ENCODE measurements around the gene PTPMT1. TPM values are rescaled to one million over a fixed set of nuclear protein-coding genes. Genes with fewer than 3 reads are reported as not detected.

Gene PTPMT1, protein sequence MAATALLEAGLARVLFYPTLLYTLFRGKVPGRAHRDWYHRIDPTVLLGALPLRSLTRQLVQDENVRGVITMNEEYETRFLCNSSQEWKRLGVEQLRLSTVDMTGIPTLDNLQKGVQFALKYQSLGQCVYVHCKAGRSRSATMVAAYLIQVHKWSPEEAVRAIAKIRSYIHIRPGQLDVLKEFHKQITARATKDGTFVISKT
- polyA plus RNA-seq = 2.7 and 5.4 TPM in 2 replicates
- polyA minus RNA-seq = 0.73 TPM in 1 of 2 replicates, not detected in the other

DNA sequence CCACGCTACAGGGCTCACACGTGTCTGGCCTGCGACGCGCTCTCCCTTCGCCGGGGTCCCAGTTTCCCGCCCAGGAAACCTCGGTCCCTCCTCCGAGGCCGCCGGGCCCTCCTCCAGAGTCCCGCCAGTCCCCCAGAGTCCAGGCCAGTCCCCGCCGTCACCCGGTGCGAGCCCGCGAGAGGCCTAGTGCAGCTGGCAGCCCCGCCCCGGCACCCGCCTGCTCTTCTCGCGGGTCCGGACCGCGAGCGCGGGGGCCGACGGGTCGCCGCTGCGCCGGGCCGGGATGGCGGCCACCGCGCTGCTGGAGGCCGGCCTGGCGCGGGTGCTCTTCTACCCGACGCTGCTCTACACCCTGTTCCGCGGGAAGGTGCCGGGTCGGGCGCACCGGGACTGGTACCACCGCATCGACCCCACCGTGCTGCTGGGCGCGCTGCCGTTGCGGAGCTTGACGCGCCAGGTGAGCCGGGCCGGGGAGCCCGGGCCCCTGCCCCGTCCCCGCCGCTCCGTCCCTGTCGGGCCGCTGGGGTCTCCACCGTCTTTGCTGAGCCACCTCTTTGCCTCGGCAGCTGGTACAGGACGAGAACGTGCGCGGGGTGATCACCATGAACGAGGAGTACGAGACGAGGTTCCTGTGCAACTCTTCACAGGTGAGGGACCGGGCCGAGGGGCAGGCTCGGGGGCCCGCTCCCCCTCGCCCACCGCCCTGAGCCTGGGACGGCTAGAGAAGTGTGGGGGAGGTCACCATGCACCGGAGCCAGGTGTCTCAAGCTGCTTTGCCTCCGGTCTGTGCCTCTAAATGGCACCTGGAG is at the start of gene PTPMT1:
TSS of gene PTPMT1 (plus strand) at position 260 of the 809 bp plus-strand sequence. CDS start at position 284, 24 bp downstream.
- Histone ChIP-seq H3K9me2 (ENCODE audit: insufficient read depth, low read length) (no peaks in the 10 kb centered on the region), H3K9me3 (ENCODE audit: low read length) (no peaks in the 10 kb centered on the region), H3F3A (ENCODE audit: insufficient read depth, low read length, poor library complexity, severe bottlenecking) (no peaks in the 10 kb centered on the region), H3K4me3 (ENCODE audit: low read length) (no peak within 1 kb of the TSS), H3K27ac (ENCODE audit: low read length) (no peak within 1 kb of the TSS), H3K36me3 (ENCODE audit: insufficient read depth, low read length) (no peaks in the 10 kb centered on the region), H3K9ac (ENCODE audit: low read length) (no peak within 1 kb of the TSS), H3K27me3 (ENCODE audit: insufficient read depth, low read depth, low read length) (peaks cover 16% of the 10 kb centered on the region), H3K79me2 (replicated peaks; ENCODE audit: insufficient read depth, low read length) (no peaks in the 10 kb centered on the region), H4K20me1 (ENCODE audit: insufficient read depth) (no peaks in the 10 kb centered on the region), H3K4me2 (ENCODE audit: low read length) (no peak within 1 kb of the TSS), H2AFZ (ENCODE audit: low read depth, low read length) (no peak within 1 kb of the TSS)
- TF ChIP-seq POLR2AphosphoS5 (IDR thresholded peaks at IDR 0.05) = no peak

DNA sequence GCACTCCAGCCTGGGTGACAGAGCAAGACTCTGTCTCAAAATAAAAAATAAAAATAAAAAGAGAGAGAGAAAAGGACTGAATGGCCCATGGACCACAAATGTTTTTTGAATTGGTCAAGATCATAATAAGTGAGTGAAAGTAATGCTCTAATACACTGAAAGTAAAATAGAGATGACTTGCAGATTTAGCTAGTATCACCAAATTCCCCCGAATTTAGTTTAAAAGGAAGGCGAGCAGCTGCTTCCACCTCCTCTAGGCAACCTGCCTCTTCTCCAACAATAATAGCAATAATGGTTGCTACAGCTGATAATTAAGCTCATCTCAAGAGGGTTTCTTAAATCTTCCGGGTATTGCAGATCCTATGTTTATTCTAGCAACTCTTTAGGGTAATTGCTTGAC is 49.2 kb upstream of the PTPMT1 start:
- no peaks in the 10 kb centered on the region for H3K9me2 ChIP-seq (ENCODE audit: insufficient read depth, low read length)
- no peak overlapping the region for H3K9ac ChIP-seq (ENCODE audit: low read length)
- no peak overlapping the region for H3K4me3 ChIP-seq (ENCODE audit: low read length)
- H3K9me3 ChIP-seq (ENCODE audit: low read length) = no peaks in the 10 kb centered on the region
- TF ChIP-seq POLR2AphosphoS5 (IDR thresholded peaks at IDR 0.05) (no peak), SMC3 (conservative IDR thresholded peaks at IDR 0.05; ENCODE audit: poor library complexity) (no peak), RAD21 (conservative IDR thresholded peaks at IDR 0.05) (no peak), TAF1 (IDR thresholded peaks at IDR 0.05; ENCODE audit: low read depth) (no peak), MXI1 (conservative IDR thresholded peaks at IDR 0.05; ENCODE audit: poor library complexity, severe bottlenecking) (no peak), EZH2 (IDR thresholded peaks at IDR 0.05; ENCODE audit: borderline replicate concordance, insufficient read depth, low read length, poor library complexity, severe bottlenecking) (no peak), EP300 (conservative IDR thresholded peaks at IDR 0.05; ENCODE audit: poor library complexity, severe bottlenecking) (no peak)
- TF ChIP-seq, protein P1, sequence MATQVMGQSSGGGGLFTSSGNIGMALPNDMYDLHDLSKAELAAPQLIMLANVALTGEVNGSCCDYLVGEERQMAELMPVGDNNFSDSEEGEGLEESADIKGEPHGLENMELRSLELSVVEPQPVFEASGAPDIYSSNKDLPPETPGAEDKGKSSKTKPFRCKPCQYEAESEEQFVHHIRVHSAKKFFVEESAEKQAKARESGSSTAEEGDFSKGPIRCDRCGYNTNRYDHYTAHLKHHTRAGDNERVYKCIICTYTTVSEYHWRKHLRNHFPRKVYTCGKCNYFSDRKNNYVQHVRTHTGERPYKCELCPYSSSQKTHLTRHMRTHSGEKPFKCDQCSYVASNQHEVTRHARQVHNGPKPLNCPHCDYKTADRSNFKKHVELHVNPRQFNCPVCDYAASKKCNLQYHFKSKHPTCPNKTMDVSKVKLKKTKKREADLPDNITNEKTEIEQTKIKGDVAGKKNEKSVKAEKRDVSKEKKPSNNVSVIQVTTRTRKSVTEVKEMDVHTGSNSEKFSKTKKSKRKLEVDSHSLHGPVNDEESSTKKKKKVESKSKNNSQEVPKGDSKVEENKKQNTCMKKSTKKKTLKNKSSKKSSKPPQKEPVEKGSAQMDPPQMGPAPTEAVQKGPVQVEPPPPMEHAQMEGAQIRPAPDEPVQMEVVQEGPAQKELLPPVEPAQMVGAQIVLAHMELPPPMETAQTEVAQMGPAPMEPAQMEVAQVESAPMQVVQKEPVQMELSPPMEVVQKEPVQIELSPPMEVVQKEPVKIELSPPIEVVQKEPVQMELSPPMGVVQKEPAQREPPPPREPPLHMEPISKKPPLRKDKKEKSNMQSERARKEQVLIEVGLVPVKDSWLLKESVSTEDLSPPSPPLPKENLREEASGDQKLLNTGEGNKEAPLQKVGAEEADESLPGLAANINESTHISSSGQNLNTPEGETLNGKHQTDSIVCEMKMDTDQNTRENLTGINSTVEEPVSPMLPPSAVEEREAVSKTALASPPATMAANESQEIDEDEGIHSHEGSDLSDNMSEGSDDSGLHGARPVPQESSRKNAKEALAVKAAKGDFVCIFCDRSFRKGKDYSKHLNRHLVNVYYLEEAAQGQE (IDR thresholded peaks at IDR 0.05; ENCODE audit: borderline replicate concordance) = no peak
- TF ChIP-seq, protein P2, sequence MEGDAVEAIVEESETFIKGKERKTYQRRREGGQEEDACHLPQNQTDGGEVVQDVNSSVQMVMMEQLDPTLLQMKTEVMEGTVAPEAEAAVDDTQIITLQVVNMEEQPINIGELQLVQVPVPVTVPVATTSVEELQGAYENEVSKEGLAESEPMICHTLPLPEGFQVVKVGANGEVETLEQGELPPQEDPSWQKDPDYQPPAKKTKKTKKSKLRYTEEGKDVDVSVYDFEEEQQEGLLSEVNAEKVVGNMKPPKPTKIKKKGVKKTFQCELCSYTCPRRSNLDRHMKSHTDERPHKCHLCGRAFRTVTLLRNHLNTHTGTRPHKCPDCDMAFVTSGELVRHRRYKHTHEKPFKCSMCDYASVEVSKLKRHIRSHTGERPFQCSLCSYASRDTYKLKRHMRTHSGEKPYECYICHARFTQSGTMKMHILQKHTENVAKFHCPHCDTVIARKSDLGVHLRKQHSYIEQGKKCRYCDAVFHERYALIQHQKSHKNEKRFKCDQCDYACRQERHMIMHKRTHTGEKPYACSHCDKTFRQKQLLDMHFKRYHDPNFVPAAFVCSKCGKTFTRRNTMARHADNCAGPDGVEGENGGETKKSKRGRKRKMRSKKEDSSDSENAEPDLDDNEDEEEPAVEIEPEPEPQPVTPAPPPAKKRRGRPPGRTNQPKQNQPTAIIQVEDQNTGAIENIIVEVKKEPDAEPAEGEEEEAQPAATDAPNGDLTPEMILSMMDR (IDR thresholded peaks at IDR 0.05; ENCODE audit: poor library complexity, severe bottlenecking) = no peak
- H2AFZ ChIP-seq (ENCODE audit: low read depth, low read length) = no peak overlapping the region
- H4K20me1 ChIP-seq (ENCODE audit: insufficient read depth) = peaks cover 6% of the 10 kb centered on the region
- H3K27me3 ChIP-seq (ENCODE audit: insufficient read depth, low read depth, low read length) = no peaks in the 10 kb centered on the region
- no peaks in the 10 kb centered on the region for H3K36me3 ChIP-seq (ENCODE audit: insufficient read depth, low read length)
- H3F3A ChIP-seq (ENCODE audit: insufficient read depth, low read length, poor library complexity, severe bottlenecking) = peaks cover 5% of the 10 kb centered on the region
- H3K4me2 ChIP-seq (ENCODE audit: low read length) = no peak overlapping the region
- no peak overlapping the region for H3K27ac ChIP-seq (ENCODE audit: low read length)
- H3K79me2 ChIP-seq (replicated peaks; ENCODE audit: insufficient read depth, low read length) = peaks cover 63% of the 10 kb centered on the region

Measured in neural cell (in vitro differentiated cells).